ENCODE results near the gene TMEM187.

TMEM187 gene

DNA sequence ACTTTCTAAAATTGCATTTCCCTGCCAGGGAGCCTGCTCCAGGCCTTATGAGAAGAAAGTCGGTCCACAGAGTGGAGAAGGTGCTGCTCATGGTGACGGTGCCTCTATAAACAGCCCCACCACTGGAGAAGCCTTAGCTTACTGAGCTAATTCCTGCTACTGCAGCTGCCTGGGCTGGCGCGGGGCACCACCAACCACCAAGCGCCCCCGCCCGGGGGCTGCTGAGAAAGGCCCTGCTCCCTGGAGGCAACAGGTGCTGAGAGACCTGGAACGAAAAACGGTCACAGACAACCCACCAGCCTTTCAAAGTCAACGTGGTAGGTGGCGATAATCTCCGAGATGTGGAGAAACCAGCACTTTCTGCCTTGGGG is 3.8 kb upstream of the TMEM187 start:
- Histone ChIP-seq H3K27me3 (ENCODE audit: insufficient read depth, low read length, poor library complexity) (no peaks in the 10 kb centered on the region), H3K79me2 (ENCODE audit: control insufficient read depth, insufficient read depth, low read length) (peaks cover 66% of the 10 kb centered on the region), H3K36me3 (ENCODE audit: control insufficient read depth, insufficient read depth, low read length) (no peaks in the 10 kb centered on the region), H3K4me1 (ENCODE audit: control insufficient read depth, low read depth, low read length) (peaks cover 6% of the 10 kb centered on the region), H3K9ac (ENCODE audit: low read length) (peak overlapping the region; percentile 81), H2BK120ac (ENCODE audit: low read depth, low read length) (no peak overlapping the region), H3K18ac (ENCODE audit: low read length) (no peak overlapping the region), H4K8ac (ENCODE audit: low read depth, low read length) (no peak overlapping the region), H3K79me1 (ENCODE audit: low read length) (no peaks in the 10 kb centered on the region), H2BK15ac (replicated peaks; ENCODE audit: low read depth) (no peak overlapping the region), H3K56ac (ENCODE audit: low read length) (peak overlapping the region; percentile 85), H3K4me3 (ENCODE audit: low read length) (no peak overlapping the region), H2AK5ac (ENCODE audit: low read length) (no peak overlapping the region), H3K4me2 (ENCODE audit: low read length) (peak overlapping the region; percentile 83), H3K27ac (ENCODE audit: low read depth, low read length) (no peak overlapping the region), H2BK5ac (ENCODE audit: low read length) (no peak overlapping the region), H3K23ac (ENCODE audit: low read length) (no peak overlapping the region), H3K4ac (ENCODE audit: low read depth, low read length) (no peak overlapping the region), H4K5ac (ENCODE audit: low read length) (no peak overlapping the region)
- no CpG with 5 or more reads among the region's 12 CpGs for WGBS (ENCODE audit: extremely low coverage, insufficient coverage, low lambda C conversion rate)
- DNase-seq: peak; percentile 45

DNA sequence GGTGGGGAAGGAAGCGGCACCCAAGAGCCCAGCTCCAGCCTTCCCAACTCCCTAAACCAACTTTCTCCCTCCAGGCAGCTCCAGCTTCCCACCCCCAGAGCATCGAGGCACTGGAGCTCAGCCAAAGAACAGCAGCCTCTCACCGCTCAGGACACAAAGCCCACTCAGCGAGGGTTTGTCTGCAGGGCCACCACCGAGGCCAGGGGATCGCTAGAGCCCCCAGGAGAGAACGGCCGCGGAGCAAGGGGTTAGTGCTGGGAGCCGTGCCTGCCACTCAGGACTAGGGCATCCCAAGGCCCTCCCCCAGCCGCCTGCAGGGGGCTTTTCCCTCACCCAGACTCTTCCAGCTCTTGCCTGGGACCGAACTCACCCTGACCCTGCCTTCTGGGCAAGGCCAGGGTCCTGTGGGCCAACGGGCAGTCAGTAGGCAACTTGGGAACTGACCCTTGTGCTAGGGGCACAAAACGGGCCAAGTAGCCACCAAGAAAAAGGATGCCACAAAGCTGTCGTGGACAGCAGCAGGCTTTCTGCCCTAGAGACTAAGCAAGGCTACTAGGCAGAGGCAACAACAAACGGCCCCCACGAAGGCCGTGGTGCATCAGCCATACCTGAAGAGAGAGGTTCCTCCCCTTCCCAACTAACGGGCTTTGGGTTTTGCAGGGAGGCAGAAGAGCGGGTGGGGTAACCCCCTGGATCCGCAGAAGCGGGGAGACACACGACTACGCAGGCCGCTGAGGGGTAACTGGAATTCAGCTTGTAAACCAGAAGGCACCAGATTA is 3.2 kb upstream of the TMEM187 start:
- Histone ChIP-seq H4K8ac (ENCODE audit: low read depth, low read length) (no peak overlapping the region), H3K18ac (ENCODE audit: low read length) (no peak overlapping the region), H3K9ac (ENCODE audit: low read length) (peak overlapping the region; percentile 81), H3K4me3 (ENCODE audit: low read length) (peak overlapping the region; percentile 78), H3K27me3 (ENCODE audit: insufficient read depth, low read length, poor library complexity) (no peaks in the 10 kb centered on the region), H3K23ac (ENCODE audit: low read length) (no peak overlapping the region), H4K5ac (ENCODE audit: low read length) (no peak overlapping the region), H3K4ac (ENCODE audit: low read depth, low read length) (no peak overlapping the region), H3K4me1 (ENCODE audit: control insufficient read depth, low read depth, low read length) (peaks cover 6% of the 10 kb centered on the region), H2BK5ac (ENCODE audit: low read length) (no peak overlapping the region), H3K79me2 (ENCODE audit: control insufficient read depth, insufficient read depth, low read length) (peaks cover 61% of the 10 kb centered on the region), H3K79me1 (ENCODE audit: low read length) (no peaks in the 10 kb centered on the region), H3K27ac (ENCODE audit: low read depth, low read length) (no peak overlapping the region), H2BK120ac (ENCODE audit: low read depth, low read length) (no peak overlapping the region), H2BK15ac (replicated peaks; ENCODE audit: low read depth) (no peak overlapping the region), H3K36me3 (ENCODE audit: control insufficient read depth, insufficient read depth, low read length) (no peaks in the 10 kb centered on the region), H2AK5ac (ENCODE audit: low read length) (no peak overlapping the region), H3K4me2 (ENCODE audit: low read length) (peak overlapping the region; percentile 83), H3K56ac (ENCODE audit: low read length) (peak overlapping the region; percentile 85)
- DNase-seq: no peak
- no CpG with 5 or more reads among the region's 25 CpGs for WGBS (ENCODE audit: extremely low coverage, insufficient coverage, low lambda C conversion rate)

DNA sequence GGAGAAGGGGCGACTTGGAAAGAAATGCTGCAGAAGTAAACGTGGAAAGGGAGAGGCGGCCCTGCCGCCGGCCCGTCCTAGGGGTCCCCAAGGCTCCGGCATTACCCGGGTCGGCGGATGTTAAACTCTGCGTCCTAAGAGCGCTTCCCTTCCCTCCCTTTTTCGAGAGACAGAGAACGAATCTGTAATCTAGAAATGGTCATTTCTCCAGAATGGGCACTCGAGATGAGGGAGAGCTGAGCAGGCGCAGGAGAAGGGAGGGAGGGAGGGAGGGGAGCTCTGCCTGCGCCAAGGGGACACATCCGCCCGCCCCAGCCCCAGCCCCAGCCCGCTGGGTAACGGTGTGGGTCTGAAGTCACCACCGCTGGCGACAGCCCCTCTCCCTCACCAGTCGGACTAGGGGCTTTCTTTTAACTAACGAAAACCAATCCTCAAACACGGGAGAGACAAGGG is 2.6 kb upstream of the TMEM187 start:
- H3K18ac ChIP-seq (ENCODE audit: low read length): no peak overlapping the region
- no peak overlapping the region for H4K8ac ChIP-seq (ENCODE audit: low read depth, low read length)
- no peaks in the 10 kb centered on the region for H3K36me3 ChIP-seq (ENCODE audit: control insufficient read depth, insufficient read depth, low read length)
- peak overlapping the region; percentile 78 for H3K4me3 ChIP-seq (ENCODE audit: low read length)
- H3K4me2 ChIP-seq (ENCODE audit: low read length): peak overlapping the region; percentile 83
- H3K79me2 ChIP-seq (ENCODE audit: control insufficient read depth, insufficient read depth, low read length): peaks cover 55% of the 10 kb centered on the region
- H3K4ac ChIP-seq (ENCODE audit: low read depth, low read length): no peak overlapping the region
- H3K4me1 ChIP-seq (ENCODE audit: control insufficient read depth, low read depth, low read length): peaks cover 6% of the 10 kb centered on the region
- WGBS (ENCODE audit: extremely low coverage, insufficient coverage, low lambda C conversion rate): no CpG with 5 or more reads among the region's 26 CpGs
- no peaks in the 10 kb centered on the region for H3K27me3 ChIP-seq (ENCODE audit: insufficient read depth, low read length, poor library complexity)
- no peak overlapping the region for H3K23ac ChIP-seq (ENCODE audit: low read length)
- H2BK5ac ChIP-seq (ENCODE audit: low read length): no peak overlapping the region
- H4K5ac ChIP-seq (ENCODE audit: low read length): no peak overlapping the region
- H2AK5ac ChIP-seq (ENCODE audit: low read length): no peak overlapping the region
- no peak overlapping the region for H2BK120ac ChIP-seq (ENCODE audit: low read depth, low read length)
- H3K79me1 ChIP-seq (ENCODE audit: low read length): no peaks in the 10 kb centered on the region
- H2BK15ac ChIP-seq (replicated peaks; ENCODE audit: low read depth): no peak overlapping the region
- DNase-seq: no peak
- peak overlapping the region; percentile 36 for H3K27ac ChIP-seq (ENCODE audit: low read depth, low read length)
- peak overlapping the region; percentile 81 for H3K9ac ChIP-seq (ENCODE audit: low read length)
- peak overlapping the region; percentile 85 for H3K56ac ChIP-seq (ENCODE audit: low read length)

DNA sequence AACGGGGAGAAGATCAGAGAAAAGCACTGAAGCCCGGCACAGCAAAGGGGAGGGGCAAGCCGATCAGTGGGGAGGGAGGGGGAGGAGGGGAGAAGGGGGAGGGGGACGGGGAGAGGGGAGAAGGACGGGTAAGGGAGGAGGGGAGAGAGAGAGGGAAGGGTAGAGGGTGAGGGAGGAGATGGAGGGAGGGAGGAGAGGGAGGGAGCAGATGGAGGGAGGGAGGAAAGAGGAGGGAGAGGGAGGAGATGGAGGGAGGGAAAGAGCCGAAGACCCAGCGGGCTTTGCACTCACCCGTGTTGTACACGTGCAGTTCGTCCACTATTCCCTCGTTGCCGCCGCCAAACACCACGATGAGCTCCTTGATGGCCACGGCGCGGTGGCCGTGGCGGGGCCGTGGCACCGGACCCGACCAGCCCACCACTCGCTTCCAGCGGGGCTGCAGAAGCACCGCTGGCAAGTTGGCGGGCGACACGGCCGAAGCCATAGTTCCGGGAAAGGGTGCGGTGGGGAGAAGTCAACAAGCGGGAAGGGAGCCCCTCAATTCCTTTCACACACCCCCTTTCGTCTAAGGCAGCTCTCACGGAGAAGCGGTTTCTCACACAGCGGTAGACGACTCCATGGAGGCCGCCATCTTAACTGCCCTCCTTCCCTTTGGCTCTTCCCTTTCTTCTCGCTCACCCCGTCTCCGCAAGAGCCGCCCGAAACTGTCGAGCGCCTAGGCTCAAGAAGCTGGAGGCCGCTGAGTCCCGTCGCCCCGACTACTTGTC is 2.0 kb upstream of the TMEM187 start:
- peak overlapping the region; percentile 99 for H3K18ac ChIP-seq (ENCODE audit: low read length)
- H3K4me3 ChIP-seq (ENCODE audit: low read length): peak overlapping the region; percentile 94
- peak; percentile 88 for DNase-seq
- peak overlapping the region; percentile 99 for H3K56ac ChIP-seq (ENCODE audit: low read length)
- H4K8ac ChIP-seq (ENCODE audit: low read depth, low read length): peak overlapping the region; percentile 57
- H3K79me2 ChIP-seq (ENCODE audit: control insufficient read depth, insufficient read depth, low read length): peaks cover 49% of the 10 kb centered on the region
- peak overlapping the region; percentile 82 for H2BK120ac ChIP-seq (ENCODE audit: low read depth, low read length)
- peak overlapping the region; percentile 99 for H3K9ac ChIP-seq (ENCODE audit: low read length)
- H3K4me2 ChIP-seq (ENCODE audit: low read length): no peak overlapping the region
- H3K4ac ChIP-seq (ENCODE audit: low read depth, low read length): peak overlapping the region; percentile 98
- no CpG with 5 or more reads among the region's 49 CpGs for WGBS (ENCODE audit: extremely low coverage, insufficient coverage, low lambda C conversion rate)
- H3K23ac ChIP-seq (ENCODE audit: low read length): peak overlapping the region; percentile 80
- no peaks in the 10 kb centered on the region for H3K36me3 ChIP-seq (ENCODE audit: control insufficient read depth, insufficient read depth, low read length)
- H3K79me1 ChIP-seq (ENCODE audit: low read length): no peaks in the 10 kb centered on the region
- peaks cover 6% of the 10 kb centered on the region for H3K4me1 ChIP-seq (ENCODE audit: control insufficient read depth, low read depth, low read length)
- peak overlapping the region; percentile 74 for H2AK5ac ChIP-seq (ENCODE audit: low read length)
- H2BK15ac ChIP-seq (replicated peaks; ENCODE audit: low read depth): no peak overlapping the region
- H4K5ac ChIP-seq (ENCODE audit: low read length): no peak overlapping the region
- peak overlapping the region; percentile 100 for H3K27ac ChIP-seq (ENCODE audit: low read depth, low read length)
- H2BK5ac ChIP-seq (ENCODE audit: low read length): peak overlapping the region; percentile 88
- H3K27me3 ChIP-seq (ENCODE audit: insufficient read depth, low read length, poor library complexity): no peaks in the 10 kb centered on the region

DNA sequence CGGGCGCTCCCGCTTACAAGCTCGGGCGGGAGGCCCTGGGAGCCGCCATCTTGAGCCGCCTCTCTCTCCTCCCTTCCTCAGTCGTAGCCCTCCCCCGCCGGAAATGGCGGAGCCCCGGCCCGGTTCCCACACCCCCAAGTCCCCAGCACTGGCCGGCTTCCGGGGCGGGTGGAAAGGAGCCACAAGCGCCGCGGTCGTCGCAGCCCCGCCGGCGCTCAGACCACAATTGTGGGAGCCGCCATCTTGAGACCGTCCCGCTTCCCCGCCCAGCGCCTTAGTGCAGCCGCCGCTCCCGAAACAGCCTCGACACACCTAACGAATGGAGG is 1.5 kb upstream of the TMEM187 start:
- Histone ChIP-seq H3K4me1 (ENCODE audit: control insufficient read depth, low read depth, low read length) (peaks cover 6% of the 10 kb centered on the region), H3K79me2 (ENCODE audit: control insufficient read depth, insufficient read depth, low read length) (peaks cover 44% of the 10 kb centered on the region), H3K27ac (ENCODE audit: low read depth, low read length) (peak overlapping the region; percentile 100), H3K36me3 (ENCODE audit: control insufficient read depth, insufficient read depth, low read length) (no peaks in the 10 kb centered on the region), H3K56ac (ENCODE audit: low read length) (peak overlapping the region; percentile 99), H3K4me3 (ENCODE audit: low read length) (peak overlapping the region; percentile 95), H4K8ac (ENCODE audit: low read depth, low read length) (no peak overlapping the region), H3K18ac (ENCODE audit: low read length) (peak overlapping the region; percentile 99), H3K23ac (ENCODE audit: low read length) (peak overlapping the region; percentile 66), H2BK5ac (ENCODE audit: low read length) (peak overlapping the region; percentile 93), H4K5ac (ENCODE audit: low read length) (no peak overlapping the region), H2AK5ac (ENCODE audit: low read length) (no peak overlapping the region), H2BK120ac (ENCODE audit: low read depth, low read length) (peak overlapping the region; percentile 82), H3K4ac (ENCODE audit: low read depth, low read length) (peak overlapping the region; percentile 98), H3K9ac (ENCODE audit: low read length) (peak overlapping the region; percentile 99), H3K27me3 (ENCODE audit: insufficient read depth, low read length, poor library complexity) (no peaks in the 10 kb centered on the region), H3K4me2 (ENCODE audit: low read length) (no peak overlapping the region), H3K79me1 (ENCODE audit: low read length) (no peaks in the 10 kb centered on the region), H2BK15ac (replicated peaks; ENCODE audit: low read depth) (no peak overlapping the region)
- no CpG with 5 or more reads among the region's 34 CpGs for WGBS (ENCODE audit: extremely low coverage, insufficient coverage, low lambda C conversion rate)
- DNase-seq: peak; percentile 87

Data from mesendoderm (in vitro differentiated cells).